Posterior vena cava (tissue), 2 donors: ENCODE data around the gene SLC36A1. TPM values are rescaled to one million over a fixed set of nuclear protein-coding genes. Genes with fewer than 3 reads are reported as not detected.
"Not testable (repeated sequence)": the region's sequence is repeated elsewhere in the genome, so short reads cannot be mapped to it uniquely, and the experiment has no call there.

Experiments used
- DNase-seq: peaks from one replicate; pipeline ENCODE4 v3.0.0-alpha.2; 2020; ENCODE audit warnings: low spot score
- intact Hi-C, 2 donors: fragments of 100-400 bp; cut with DNase I; formaldehyde crosslinking; loops; one replicate each; pipeline versions ENCODE4 v1.14.1 to v1.14.2; 2022 to 2023
- total RNA-seq, 2 donors: library from RNA; stranded (reverse); fragmentation: NEBNext Ultra II Directional; extraction: Animal tissue kit (Norgen Biotek cat#: 25700); gene quantifications; one replicate each; pipeline ENCODE4 v1.2.1, GENCODE V29; 2021
- donor health status: DM: yes; HTN: yes; CAD: no.
- donor health status: DM: yes; HTN: yes; CAD: no.

The SLC36A1 gene
- total RNA-seq, 2 donors from 2014 or later: 15.3 to 15.6 TPM

- intact Hi-C loops: no loop called here
Observed at GRCh38 chr5:151477101-151477500, 29.7 kb downstream of the SLC36A1 start.

DNA sequence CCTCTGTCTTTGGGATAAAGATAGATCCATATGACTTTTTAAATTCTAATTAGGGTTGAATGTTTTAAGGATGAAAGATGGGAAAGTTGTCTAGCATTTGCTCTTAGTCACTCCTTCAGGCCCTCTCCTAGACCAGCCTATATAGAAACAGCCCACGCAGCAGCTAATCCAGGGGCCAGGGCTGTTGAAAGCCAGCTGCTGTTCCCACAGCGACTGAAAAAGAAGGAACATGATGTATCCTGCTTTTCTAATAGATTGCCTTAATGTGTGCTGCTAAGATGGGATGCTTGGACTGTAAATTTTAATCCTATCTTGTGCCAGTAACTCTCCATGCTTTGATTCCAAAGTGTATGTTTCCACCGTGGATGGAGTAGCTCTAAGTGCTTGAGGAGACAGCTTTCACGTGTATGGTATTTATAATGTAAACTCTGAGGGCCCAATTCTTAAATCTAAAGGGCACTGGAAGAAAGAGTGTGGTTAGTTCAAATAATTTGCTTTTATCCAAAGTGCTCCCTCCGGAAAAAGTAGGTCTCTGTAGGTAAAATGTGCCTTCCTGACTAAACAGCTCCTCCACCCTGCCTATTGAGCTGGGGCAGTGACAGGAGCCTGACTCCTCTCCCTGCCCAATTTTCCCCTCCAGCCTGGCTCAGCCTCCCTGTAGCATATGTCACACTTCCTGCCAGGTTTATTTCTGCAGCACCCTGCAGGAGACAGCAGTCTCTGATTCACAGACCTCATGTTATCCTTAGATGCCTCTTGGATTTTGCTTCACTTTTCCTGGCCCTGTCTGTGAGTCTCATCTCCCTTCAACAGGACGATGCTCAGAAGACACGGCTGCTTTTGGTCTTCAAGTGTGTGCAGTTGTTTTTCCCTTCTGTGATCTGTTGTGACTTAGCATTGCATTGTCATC is 33.2 kb downstream of the SLC36A1 start:
- intact Hi-C loops: no loop called here
- no peak for DNase-seq

More at GRCh38 chr5:151477101-151477500, 29.7 kb downstream of the SLC36A1 start:
- no peak for DNase-seq

DNA sequence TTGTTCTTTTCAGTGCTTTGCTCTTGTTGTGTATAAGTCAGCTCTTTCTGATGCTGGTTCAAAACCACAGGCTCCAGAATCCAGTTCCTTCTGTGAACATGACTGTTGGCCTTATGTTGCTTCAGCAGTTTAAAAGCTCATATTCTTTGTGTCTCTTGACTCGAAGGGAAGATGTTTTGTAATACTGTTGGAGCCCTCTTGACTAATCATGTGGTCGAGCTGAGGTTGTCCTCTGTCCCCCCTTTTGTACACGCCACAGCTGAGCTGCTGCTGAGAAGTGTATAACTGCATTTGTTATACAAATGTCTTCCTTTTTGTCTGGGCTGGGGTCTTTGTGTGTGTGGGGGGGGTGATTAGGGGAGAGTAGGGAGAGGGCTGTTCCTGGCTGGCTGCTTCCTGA is 35.8 kb downstream of the SLC36A1 start:
- intact Hi-C loops: no loop called here
- no peak for DNase-seq

- intact Hi-C loops: no loop called here
- DNase-seq: no peak
Observed at GRCh38 chr5:151483647-151484046, 36.2 kb downstream of the SLC36A1 start.

DNA sequence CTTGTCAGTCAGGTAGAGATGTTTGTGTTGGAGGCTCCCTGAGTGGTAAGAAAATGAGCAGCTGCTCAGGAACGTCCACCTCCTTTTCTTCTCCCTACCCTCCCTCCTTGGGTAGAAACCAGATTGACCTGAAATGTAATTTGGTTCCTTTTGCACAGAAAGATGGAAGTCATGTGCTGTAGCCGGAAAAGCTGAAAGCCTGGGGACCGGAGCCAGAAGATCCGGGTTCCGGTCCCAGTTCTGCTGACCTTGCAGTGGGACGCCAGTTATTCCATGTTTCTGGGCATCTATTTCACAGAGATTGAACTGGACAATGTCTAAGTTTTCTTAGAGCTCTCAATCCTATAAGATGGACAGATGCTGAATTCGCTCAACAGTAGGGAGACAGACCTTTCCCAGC is 40.1 kb downstream of the SLC36A1 start:
- DNase-seq: no peak
- intact Hi-C loops: no loop called here

DNA sequence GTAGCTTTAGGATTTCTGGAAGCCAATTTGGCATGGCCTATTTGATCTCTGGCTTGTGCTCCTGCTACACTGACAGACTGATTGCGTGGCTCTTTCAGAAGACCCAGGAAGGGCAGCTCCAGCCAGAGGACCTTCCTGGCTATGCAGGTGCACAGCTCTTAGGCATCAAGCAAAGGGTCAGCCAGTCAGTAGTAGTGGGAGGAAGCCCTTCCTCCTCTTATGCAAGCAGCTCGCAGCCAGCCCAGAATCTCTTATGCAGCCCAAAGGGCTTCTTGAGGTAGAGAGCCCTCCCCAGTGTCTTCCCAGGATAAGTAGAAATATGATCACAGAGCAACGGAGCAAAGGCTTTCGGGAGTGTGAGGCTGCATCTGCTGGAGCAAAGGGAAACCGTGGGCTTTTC is 43.2 kb downstream of the SLC36A1 start:
- intact Hi-C loops: no loop called here
- no peak for DNase-seq

GRCh38 chr5:151491062-151491461 is 43.7 kb downstream of the SLC36A1 start:
- intact Hi-C loops: no loop called here
- no peak for DNase-seq

DNA sequence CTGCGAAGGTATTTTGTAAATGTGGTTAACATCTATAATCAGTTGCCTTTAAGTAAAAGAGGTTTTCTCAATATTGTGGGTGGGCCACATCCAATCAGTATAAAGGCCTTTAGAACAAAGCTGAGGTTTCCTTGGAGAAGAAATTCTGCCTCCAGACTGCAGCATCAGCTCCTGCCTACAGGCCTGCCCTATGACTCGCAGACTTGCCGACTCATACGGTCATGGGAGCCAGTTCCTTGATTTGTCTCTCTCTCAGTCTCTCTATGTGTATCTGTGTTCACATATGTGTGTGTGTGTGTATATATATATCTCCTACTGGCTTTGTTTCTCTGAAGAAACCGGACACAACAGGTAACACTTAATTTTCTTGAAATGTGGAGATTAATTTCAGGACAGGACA is 45.3 kb downstream of the SLC36A1 start:
- intact Hi-C loops: no loop called here
- DNase-seq: no peak

GRCh38 chr5:151493665-151494064 is 46.3 kb downstream of the SLC36A1 start:
- intact Hi-C loops: no loop called here

DNA sequence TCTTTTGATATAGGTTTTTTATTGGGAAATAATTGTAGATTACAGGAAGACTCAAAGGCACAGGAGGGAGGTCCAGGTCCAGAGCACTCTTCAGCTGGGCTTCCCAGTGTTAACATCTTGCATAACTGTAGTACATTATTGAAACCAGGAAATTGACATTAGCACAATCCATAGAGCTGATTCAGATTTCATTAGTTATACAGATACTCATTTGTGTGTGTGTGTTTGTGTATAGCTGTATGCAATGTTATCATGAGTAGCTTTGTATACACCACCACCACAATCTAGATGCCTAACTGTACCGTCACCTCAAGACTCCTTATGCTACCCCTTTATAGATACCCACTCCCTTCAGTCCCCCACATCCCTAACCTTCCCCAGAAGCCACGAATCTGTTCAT is 47.9 kb downstream of the SLC36A1 start:
- DNase-seq: no peak
- intact Hi-C loops: no loop called here

More at GRCh38 chr5:151493665-151494064, 46.3 kb downstream of the SLC36A1 start:
- no peak for DNase-seq

DNA sequence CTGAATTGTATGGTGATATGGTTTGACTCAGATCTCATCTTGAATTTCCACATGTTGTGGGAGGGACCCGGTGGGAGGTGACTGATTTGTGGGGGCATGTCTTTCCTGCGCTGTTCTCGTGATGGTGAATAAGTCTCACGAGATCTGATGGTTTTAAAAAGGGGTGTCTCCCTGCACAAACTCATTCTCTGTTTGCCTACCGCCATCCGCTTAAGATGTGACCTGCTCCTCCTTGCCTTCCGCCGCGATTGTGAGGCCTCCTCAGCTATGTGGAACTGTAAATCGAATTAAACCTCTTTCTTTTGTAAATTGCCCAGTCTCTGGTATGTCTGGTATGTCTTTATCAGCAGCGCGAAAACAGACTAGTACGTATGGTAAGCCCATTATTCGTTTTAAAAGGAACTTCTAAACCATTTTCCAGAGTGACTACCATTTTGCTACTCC is 48.7 kb downstream of the SLC36A1 start:
- DNase-seq: no peak
- intact Hi-C loops: no loop called here

- intact Hi-C loops: no loop called here
Observed at GRCh38 chr5:151497391-151498002, 50.1 kb downstream of the SLC36A1 start.

DNA sequence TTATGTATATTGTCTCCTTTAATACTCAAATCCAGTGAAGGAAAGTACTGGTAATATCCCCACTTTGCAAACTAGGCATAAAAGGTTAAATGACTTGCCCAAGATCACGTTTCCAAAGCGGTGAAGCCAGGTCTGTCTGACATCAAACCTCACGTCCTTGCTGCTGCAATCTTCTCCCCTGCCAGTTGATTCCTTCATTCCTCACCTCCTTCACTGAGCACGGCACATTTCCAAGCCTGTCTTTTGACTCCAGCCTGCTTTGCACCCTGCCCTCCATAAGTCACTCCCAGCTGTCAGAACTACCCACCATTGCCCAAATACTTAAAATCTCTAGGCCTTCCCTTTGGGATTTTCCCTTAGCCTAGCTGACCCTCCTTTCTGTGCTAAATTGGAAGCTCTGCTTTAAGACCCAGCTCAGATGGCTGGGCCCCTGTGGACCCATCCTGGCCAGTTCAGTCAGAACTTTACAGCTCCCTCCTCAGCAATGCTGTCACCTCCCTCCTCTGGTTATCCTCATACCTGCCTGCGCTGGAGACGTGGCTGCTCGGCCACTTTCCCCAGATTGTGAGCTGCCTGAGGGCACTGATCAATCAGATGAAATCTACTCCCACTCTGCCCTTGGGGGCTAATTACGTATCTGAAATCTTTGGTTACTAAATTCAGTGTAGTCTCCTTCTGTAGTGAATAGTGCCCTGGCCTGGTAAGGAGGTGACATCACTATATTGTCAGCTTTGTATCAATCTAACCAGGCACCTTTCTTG is 51.2 kb downstream of the SLC36A1 start:
- intact Hi-C loops: no loop called here
- DNase-seq: no peak

More at GRCh38 chr5:151497391-151498002, 50.1 kb downstream of the SLC36A1 start:
- no peak for DNase-seq

DNA sequence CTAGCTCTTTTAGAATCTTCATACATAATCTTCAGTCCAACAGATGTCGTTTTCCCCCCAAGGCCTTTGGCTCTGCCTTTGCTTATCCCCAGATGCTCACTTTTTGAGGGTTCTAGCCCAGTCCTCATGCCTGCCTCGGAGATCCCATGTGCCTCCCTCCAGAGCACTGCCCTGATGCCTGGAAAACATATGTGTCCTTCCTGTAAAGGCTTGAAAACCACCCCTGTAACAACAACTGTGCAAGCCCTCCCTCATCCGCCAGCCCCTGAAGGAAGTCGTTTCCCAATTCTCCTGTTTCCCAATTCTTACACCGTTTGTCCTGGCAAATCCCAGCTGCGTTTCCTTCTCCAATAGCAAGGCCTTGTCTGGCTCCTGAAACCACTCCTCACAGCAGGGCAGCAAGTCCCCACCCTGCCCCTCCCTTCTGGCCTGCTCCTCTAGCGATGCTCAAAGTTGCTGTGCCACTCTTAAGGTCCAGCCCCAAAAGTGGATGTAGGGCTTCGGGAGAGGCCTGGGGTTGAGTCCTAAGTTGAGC is 52.2 kb downstream of the SLC36A1 start:
- intact Hi-C loops: loop anchor here in 1 of 2 donors (10.0 kb wide), 1 partner anchor 55 kb away; the partner anchor contains the start of gene SLC36A1
- DNase-seq: no peak

DNA sequence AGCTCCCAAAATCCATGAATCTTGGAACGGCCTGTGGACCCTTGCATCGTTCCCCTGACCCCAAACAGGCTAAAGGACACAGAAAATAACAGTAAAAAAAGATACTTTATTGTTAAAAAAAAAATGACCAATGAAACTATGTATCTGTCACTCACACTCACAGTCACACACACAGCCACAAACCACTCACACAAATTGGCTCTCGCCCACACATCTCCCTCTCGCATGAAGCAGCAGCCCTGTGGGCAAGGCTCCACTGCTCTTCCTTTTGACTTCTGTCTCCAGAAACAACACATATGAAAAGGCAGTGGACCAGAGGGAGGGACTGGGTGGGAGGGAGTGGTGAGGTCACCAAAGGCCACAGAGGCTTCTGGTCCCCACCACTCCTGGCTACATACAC is 56.6 kb downstream of the SLC36A1 start:
- no peak for DNase-seq
- intact Hi-C loops: loop anchor here in 1 of 2 donors (10.0 kb wide), 1 partner anchor 59 kb away; the partner anchor contains the start of gene SLC36A1

- intact Hi-C loops: loop anchor here in 1 of 2 donors (10.0 kb wide), 1 partner anchor 64 kb away; the partner anchor contains the start of gene SLC36A1
- DNase-seq: not testable (repeated sequence)
Observed at GRCh38 chr5:151508308-151508707, 60.9 kb downstream of the SLC36A1 start.

- intact Hi-C loops: loop anchor here in 1 of 2 donors (10.0 kb wide), 1 partner anchor 64 kb away; the partner anchor contains the start of gene SLC36A1
Observed at GRCh38 chr5:151509231-151509630, 61.8 kb downstream of the SLC36A1 start.

DNA sequence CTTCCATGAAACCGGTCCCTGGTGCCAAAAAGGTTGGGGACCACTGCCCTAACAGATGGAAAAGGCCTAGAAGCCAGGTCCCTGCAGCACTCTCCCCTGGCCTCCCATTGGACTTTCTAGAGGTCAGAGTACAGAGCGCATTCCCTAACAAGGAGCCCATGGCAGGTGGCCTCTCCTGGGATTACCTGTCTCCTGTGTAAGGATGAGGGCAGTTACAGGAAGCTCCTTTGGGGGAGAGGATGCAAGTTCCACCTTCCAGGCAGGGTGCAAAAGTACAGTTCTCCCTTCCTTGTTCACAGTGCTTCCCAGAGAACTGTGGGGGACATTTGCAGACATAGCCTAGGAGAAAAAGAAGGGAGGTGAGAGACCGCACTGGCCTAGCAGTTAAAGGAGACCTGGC is 62.4 kb downstream of the SLC36A1 start:
- intact Hi-C loops: loop anchor here in 1 of 2 donors (10.0 kb wide), 1 partner anchor 65 kb away; the partner anchor contains the start of gene SLC36A1
- DNase-seq: no peak

More at GRCh38 chr5:151509231-151509630, 61.8 kb downstream of the SLC36A1 start:
- DNase-seq: no peak
